SK-N-SH treated with all-trans-retinoic acid at 6 μM for 48 hours (cell line): ENCODE results near the gene CREBRF.
"Not testable (repeated sequence)": the region's sequence is repeated elsewhere in the genome, so short reads cannot be mapped to it uniquely, and the experiment has no call there.

Experiments
- ATAC-seq: fragments of 200-7000 bp; cut with Tn5 transposase; 3 replicates; pipeline ENCODE4 v1.9.1; 2020; ENCODE audit warnings: mild to moderate bottlenecking, moderate library complexity
- ARNTL ChIP-seq: fragments of 450-650 bp; formaldehyde crosslinking; IDR thresholded peaks from 2 replicates; pipeline ENCODE4 v1.5.0; 2020; ENCODE audit warnings: low read depth, mild to moderate bottlenecking, moderate library complexity, borderline replicate concordance
- BACH2 ChIP-seq: fragments of 250-450 bp; sonication (Bioruptor Pico); IDR thresholded peaks from 2 replicates; pipeline ENCODE4 v1.9.0; 2021; ENCODE audit warnings: mild to moderate bottlenecking, borderline replicate concordance
- CREB5 ChIP-seq: fragments of 250-450 bp; sonication (Bioruptor Pico); IDR thresholded peaks from 2 replicates; pipeline ENCODE4 v1.5.1; 2020; ENCODE audit warnings: low read depth, mild to moderate bottlenecking, moderate library complexity
- CSDC2 ChIP-seq: fragments of 250-450 bp; sonication (Bioruptor Pico); IDR thresholded peaks from 2 replicates; pipeline ENCODE4 v1.5.0; 2020; ENCODE audit warnings: mild to moderate bottlenecking, moderate library complexity
- CSRNP3 ChIP-seq: fragments of 250-450 bp; sonication (Bioruptor Pico); IDR thresholded peaks from 2 replicates; pipeline ENCODE4 v1.5.1; 2021; ENCODE audit warnings: mild to moderate bottlenecking, moderate library complexity
- ESRRG ChIP-seq: fragments of 250-450 bp; sonication (Bioruptor Pico); IDR thresholded peaks from 2 replicates; pipeline ENCODE4 v1.6.1; 2021; ENCODE audit warnings: mild to moderate bottlenecking
- GLIS3 ChIP-seq: fragments of 250-450 bp; sonication (Bioruptor Pico); IDR thresholded peaks from 2 replicates; pipeline ENCODE4 v1.5.0; 2020; ENCODE audit warnings: mild to moderate bottlenecking, moderate library complexity
- ISL1 ChIP-seq: fragments of 250-450 bp; sonication (Bioruptor Pico); IDR thresholded peaks from 2 replicates; pipeline ENCODE4 v2.1.2; 2022; ENCODE audit warnings: mild to moderate bottlenecking, moderate library complexity
- OSR1 ChIP-seq: fragments of 250-450 bp; sonication (Bioruptor Pico); IDR thresholded peaks from 2 replicates; pipeline ENCODE4 v1.8.0; 2022; ENCODE audit warnings: moderate library complexity, mild to moderate bottlenecking, inconsistent platforms
- PATZ1 ChIP-seq: fragments of 250-450 bp; sonication (Bioruptor Pico); IDR thresholded peaks from 2 replicates; pipeline ENCODE4 v1.8.0; 2020; ENCODE audit warnings: mild to moderate bottlenecking, moderate library complexity, borderline replicate concordance
- POU6F1 ChIP-seq: fragments of 250-450 bp; sonication (Bioruptor Pico); IDR thresholded peaks from 2 replicates; pipeline ENCODE4 v1.8.0; 2021; ENCODE audit warnings: low read depth, mild to moderate bottlenecking, moderate library complexity, borderline replicate concordance
- PPARA ChIP-seq: fragments of 250-450 bp; sonication (Bioruptor Pico); IDR thresholded peaks from 2 replicates; pipeline ENCODE4 v1.5.0; 2020; ENCODE audit warnings: mild to moderate bottlenecking, borderline replicate concordance
- RARB ChIP-seq: fragments of 250-450 bp; sonication (Bioruptor Pico); IDR thresholded peaks from 2 replicates; pipeline ENCODE4 v1.8.0; 2021; ENCODE audit warnings: mild to moderate bottlenecking, moderate library complexity
- SNAI2 ChIP-seq: fragments of 250-450 bp; sonication (Bioruptor Pico); IDR thresholded peaks from 2 replicates; pipeline ENCODE4 v1.5.0; 2020; ENCODE audit warnings: mild to moderate bottlenecking, moderate library complexity
- TCF4 ChIP-seq: fragments of 250-450 bp; sonication (Bioruptor Pico); IDR thresholded peaks from 2 replicates; pipeline ENCODE4 v1.8.0; 2021; ENCODE audit warnings: mild to moderate bottlenecking, moderate library complexity, borderline replicate concordance
- TOX ChIP-seq: fragments of 250-450 bp; sonication (Bioruptor Pico); IDR thresholded peaks from 2 replicates; pipeline ENCODE4 v1.8.0; 2021; ENCODE audit warnings: mild to moderate bottlenecking, moderate library complexity, borderline replicate concordance
- TSHZ2 ChIP-seq: fragments of 250-450 bp; sonication (Bioruptor Pico); IDR thresholded peaks from 2 replicates; pipeline ENCODE4 v1.5.0; 2020; ENCODE audit warnings: mild to moderate bottlenecking, moderate library complexity
- ZC3H10 ChIP-seq: fragments of 250-450 bp; sonication (Bioruptor Pico); IDR thresholded peaks from 2 replicates; pipeline ENCODE4 v1.5.1; 2021; ENCODE audit warnings: mild to moderate bottlenecking, moderate library complexity
- ZFP3 ChIP-seq: fragments of 250-450 bp; sonication (Bioruptor Pico); IDR thresholded peaks from 2 replicates; pipeline ENCODE4 v1.5.0; 2020; ENCODE audit warnings: mild to moderate bottlenecking, moderate library complexity
- ZFP30 ChIP-seq: fragments of 450-650 bp; formaldehyde crosslinking; IDR thresholded peaks from 2 replicates; pipeline ENCODE4 v1.5.0; 2022; ENCODE audit warnings: mild to moderate bottlenecking, moderate library complexity
- ZNF565 ChIP-seq: fragments of 450-650 bp; formaldehyde crosslinking; conservative IDR thresholded peaks from 2 replicates; pipeline ENCODE4 v1.5.0; 2020; ENCODE audit warnings: low read depth, mild to moderate bottlenecking, moderate library complexity
- ZNF70 ChIP-seq: fragments of 450-650 bp; formaldehyde crosslinking; IDR thresholded peaks from 2 replicates; pipeline ENCODE4 v1.5.0; 2020; ENCODE audit warnings: mild to moderate bottlenecking, moderate library complexity
- ZNF8 ChIP-seq: fragments of 450-650 bp; formaldehyde crosslinking; IDR thresholded peaks from 2 replicates; pipeline ENCODE4 v1.5.0; 2020; ENCODE audit warnings: mild to moderate bottlenecking, moderate library complexity

CREBRF gene

GRCh38 chr5:173119719-173120118, 63.6 kb downstream of the CREBRF start:
- TF ChIP-seq BACH2 (CRISPR knock-in tag) (no peak), ZFP3 (CRISPR knock-in tag) (no peak), PPARA (no peak), ZFP30 (CRISPR knock-in tag) (no peak), PATZ1 (CRISPR knock-in tag) (no peak), POU6F1 (CRISPR knock-in tag) (no peak), CREB5 (CRISPR knock-in tag) (no peak), SNAI2 (CRISPR knock-in tag) (no peak), TOX (CRISPR knock-in tag) (no peak), CSDC2 (no peak), RARB (CRISPR knock-in tag) (no peak), ARNTL (CRISPR knock-in tag) (no peak), ESRRG (no peak), ISL1 (no peak), ZNF70 (no peak), ZC3H10 (CRISPR knock-in tag) (no peak), ZNF8 (CRISPR knock-in tag) (no peak), CSRNP3 (no peak), TSHZ2 (CRISPR knock-in tag) (no peak), GLIS3 (CRISPR knock-in tag) (no peak)
- ATAC-seq: no peak

- ATAC-seq: no peak
- TF ChIP-seq CSDC2 (no peak), BACH2 (CRISPR knock-in tag) (no peak), ZNF70 (no peak), TCF4 (CRISPR knock-in tag) (no peak), ZNF565 (CRISPR knock-in tag) (no peak), OSR1 (CRISPR knock-in tag) (no peak), ZFP30 (CRISPR knock-in tag) (no peak), PATZ1 (CRISPR knock-in tag) (no peak), ZNF8 (CRISPR knock-in tag) (no peak), GLIS3 (CRISPR knock-in tag) (no peak), PPARA (no peak), CREB5 (CRISPR knock-in tag) (no peak), ZFP3 (CRISPR knock-in tag) (no peak)
Measured at GRCh38 chr5:173123416-173123815, 67.3 kb downstream of the CREBRF start.

GRCh38 chr5:173132166-173132565, 76.0 kb downstream of the CREBRF start:
- ATAC-seq: not testable (repeated sequence)
